GM23338 (cell line): Measurements from ENCODE around the gene LRRC3. TPM values are rescaled to one million over a fixed set of nuclear protein-coding genes. Genes with fewer than 3 reads are reported as not detected.

Source experiments
- ATAC-seq: fragments of 200-7000 bp; cut with Tn5 transposase; 3 replicates; pipeline ENCODE4 v1.9.1; 2020
- DNase-seq: peaks from one replicate; pipeline ENCODE4 v3.0.0-alpha.2; 2015; ENCODE audit warnings: low spot score
- H2AFZ ChIP-seq: fragments of 200-600 bp; sonication (generic); 2 replicates; pipeline ENCODE4 v1.8.0; 2016; ENCODE audit warnings: antibody characterized with exemption, mild to moderate bottlenecking, moderate library complexity
- H3F3A ChIP-seq: fragments of 200-600 bp; sonication (generic); replicated peaks from 2 replicates; pipeline ENCODE4 v1.8.0; 2017; ENCODE audit warnings: antibody characterized with exemption, mixed run types, low read depth
- H3K27ac ChIP-seq: fragments of 200-600 bp; sonication (generic); 2 replicates; pipeline ENCODE4 v1.6.1; 2016; ENCODE audit warnings: low read depth
- H3K27me3 ChIP-seq: fragments of 200-600 bp; sonication (generic); 2 replicates; pipeline ENCODE4 v1.8.0; 2016; ENCODE audit warnings: mild to moderate bottlenecking, mixed run types, moderate library complexity; ENCODE audit not compliant: insufficient read depth
- H3K36me3 ChIP-seq: fragments of 200-600 bp; sonication (generic); 2 replicates; pipeline ENCODE4 v1.8.0; 2016; ENCODE audit warnings: mild to moderate bottlenecking; ENCODE audit not compliant: insufficient read depth
- H3K4me1 ChIP-seq: fragments of 200-600 bp; sonication (generic); 2 replicates; pipeline ENCODE4 v1.8.0; 2016; ENCODE audit warnings: mild to moderate bottlenecking, moderate library complexity; ENCODE audit not compliant: insufficient read depth
- H3K4me2 ChIP-seq: fragments of 200-600 bp; sonication (generic); 2 replicates; pipeline ENCODE4 v1.7.1; 2017; ENCODE audit warnings: mixed run types
- H3K4me3 ChIP-seq: fragments of 200-600 bp; sonication (generic); 2 replicates; pipeline ENCODE4 v1.6.1; 2016; ENCODE audit warnings: mixed run types
- H3K79me2 ChIP-seq: fragments of 200-600 bp; sonication (generic); replicated peaks from 2 replicates; pipeline ENCODE4 v1.8.0; 2017; ENCODE audit warnings: mild to moderate bottlenecking; ENCODE audit not compliant: insufficient read depth
- H3K9me2 ChIP-seq: fragments of 200-600 bp; sonication (generic); 2 replicates; pipeline ENCODE4 v1.8.0; 2017; ENCODE audit not compliant: insufficient read depth
- H4K20me1 ChIP-seq: fragments of 200-600 bp; sonication (generic); replicated peaks from 2 replicates; pipeline ENCODE4 v1.8.0; 2017; ENCODE audit warnings: mild to moderate bottlenecking; ENCODE audit not compliant: insufficient read depth
- H3K27ac Mint-ChIP-seq: 2 replicates; pipeline ENCODE4 v1.8.0; 2020; ENCODE audit warnings: inconsistent platforms, mild to moderate bottlenecking, moderate library complexity, mixed read lengths
- H3K27me3 Mint-ChIP-seq: 3 replicates; pipeline ENCODE4 v1.8.0; 2022; ENCODE audit warnings: low read depth, mild to moderate bottlenecking, moderate library complexity, mixed read lengths, inconsistent platforms; ENCODE audit not compliant: insufficient read depth, poor library complexity
- H3K36me3 Mint-ChIP-seq: 3 replicates; pipeline ENCODE4 v1.8.0; 2021; ENCODE audit warnings: low read depth, mild to moderate bottlenecking, inconsistent platforms, moderate library complexity, mixed read lengths
- H3K4me1 Mint-ChIP-seq: 3 replicates; pipeline ENCODE4 v1.8.0; 2020; ENCODE audit warnings: mild to moderate bottlenecking, inconsistent platforms, mixed read lengths
- H3K4me3 Mint-ChIP-seq: 3 replicates; pipeline ENCODE4 v1.8.0; 2021; ENCODE audit warnings: moderate library complexity, mild to moderate bottlenecking, inconsistent platforms, mixed read lengths
- H3K9me3 Mint-ChIP-seq: 3 replicates; pipeline ENCODE4 v1.8.0; 2020; ENCODE audit warnings: moderate library complexity, mild to moderate bottlenecking, inconsistent platforms, mixed read lengths
- CREB1 ChIP-seq: fragments of 250-450 bp; sonication (Bioruptor Pico); IDR thresholded peaks from 2 replicates; pipeline ENCODE4 v1.5.0; 2020; ENCODE audit warnings: low read depth, mild to moderate bottlenecking, moderate library complexity
- EZH2 ChIP-seq: fragments of 200-600 bp; sonication (generic); IDR thresholded peaks from one replicate; pipeline ENCODE4 v1.8.0; 2017; ENCODE audit warnings: antibody characterized with exemption, mild to moderate bottlenecking, low read depth; ENCODE audit not compliant: unreplicated experiment
- EZH2phosphoT487 ChIP-seq: fragments of 200-600 bp; sonication (generic); IDR thresholded peaks from one replicate; pipeline ENCODE4 v1.8.1; 2018; ENCODE audit warnings: antibody characterized with exemption; ENCODE audit not compliant: unreplicated experiment
- JUNB ChIP-seq: IDR thresholded peaks from one replicate; pipeline ENCODE4 v1.6.1; 2016; ENCODE audit warnings: antibody characterized with exemption; ENCODE audit not compliant: unreplicated experiment
- STAT1 ChIP-seq: IDR thresholded peaks from one replicate; pipeline ENCODE4 v1.6.1; 2016; ENCODE audit warnings: antibody characterized with exemption; ENCODE audit not compliant: unreplicated experiment
- ZNF114 ChIP-seq: fragments of 250-450 bp; sonication (Bioruptor Pico); IDR thresholded peaks from 2 replicates; pipeline ENCODE4 v1.5.0; 2020; ENCODE audit warnings: mild to moderate bottlenecking, moderate library complexity
- ZNF331 ChIP-seq: fragments of 250-450 bp; sonication (Bioruptor Pico); IDR thresholded peaks from 2 replicates; pipeline ENCODE4 v1.5.0; 2020; ENCODE audit warnings: low read depth, mild to moderate bottlenecking, moderate library complexity
- ZNF462 ChIP-seq: fragments of 250-450 bp; sonication (Bioruptor Pico); IDR thresholded peaks from 2 replicates; pipeline ENCODE4 v1.5.0; 2020; ENCODE audit warnings: mild to moderate bottlenecking, moderate library complexity
- polyA plus RNA-seq: library from polyadenylated mRNA; unstranded; fragments of >200 nt; fragmentation: Nextera tagmentation; extraction: Ambion mirVana; gene quantifications from 2 replicates; pipeline ENCODE4 v1.2.1, GENCODE V29; 2016
- total RNA-seq: library from RNA; depleted of rRNA; stranded (reverse); fragments of >200 nt; shearing (Covaris generic); gene quantifications from 2 replicates; pipeline ENCODE4 v1.2.3, GENCODE V29; 2014

LRRC3 gene
- total and polyA plus RNA-seq, 2 experiments from 2014 or later: 0.95 to 6.8 TPM

GRCh38 chr21:44494956-44495355 lies 39.6 kb downstream of the LRRC3 start (continued):
- no peak for TF ChIP-seq ZNF462
- no peak for TF ChIP-seq JUNB
- TF ChIP-seq EZH2phosphoT487: no peak
- no peak for TF ChIP-seq EZH2
- no peak for TF ChIP-seq CREB1 (CRISPR knock-in tag)
- TF ChIP-seq STAT1: no peak
- no peak for TF ChIP-seq ZNF331 (CRISPR knock-in tag)
- no peak for TF ChIP-seq ZNF114 (CRISPR knock-in tag)

GRCh38 chr21:44495611-44496563 lies 40.6 kb downstream of the LRRC3 start:
- H3K79me2 ChIP-seq: no peaks in the 10 kb centered on the region
- no peak for ATAC-seq
- H2AFZ ChIP-seq: no peak overlapping the region
- Mint-ChIP-seq H3K27me3 (peaks cover 5% of the 10 kb centered on the region), H3K9me3 (peaks cover 40% of the 10 kb centered on the region), H3K4me3 (no peak overlapping the region; the same call in 2 of the 3 replicates), H3K36me3 (peaks cover 38% of the 10 kb centered on the region), H3K27ac (no peak overlapping the region), H3K4me1 (peaks cover 24% of the 10 kb centered on the region)
- TF ChIP-seq STAT1: no peak
- no peak overlapping the region for H3K27ac ChIP-seq
- H3K36me3 ChIP-seq: peaks cover 5% of the 10 kb centered on the region; the same call in 1 of the 2 replicates
- no peaks in the 10 kb centered on the region for H3K9me2 ChIP-seq
- DNase-seq: no peak
- no peaks in the 10 kb centered on the region; the same call in 1 of the 2 replicates for H4K20me1 ChIP-seq
- no peaks in the 10 kb centered on the region for H3F3A ChIP-seq
- no peak overlapping the region for H3K4me3 ChIP-seq
- peaks cover 6% of the 10 kb centered on the region; the same call in 1 of the 2 replicates for H3K4me1 ChIP-seq
- no peaks in the 10 kb centered on the region for H3K27me3 ChIP-seq
- no peak overlapping the region for H3K4me2 ChIP-seq
